GM12891 (cell line): ENCODE data around the gene CFAP20.
"Not testable (repeated sequence)": the region's sequence is repeated elsewhere in the genome, so short reads cannot be mapped to it uniquely, and the experiment has no call there.

Experiments used
- DNase-seq: peaks from one replicate; pipeline ENCODE4 v3.0.0; 2011; ENCODE audit warnings: low spot score; ENCODE audit not compliant: insufficient read length
- FAIRE-seq: peaks from 2 replicates; lab custom pipeline; 2011; peaks lifted over from hg19 to GRCh38; lab: Jason Lieb, UNC
- PAX5 ChIP-seq: IDR thresholded peaks from 2 replicates; pipeline ENCODE4 v1.6.1; 2011; ENCODE audit warnings: low read length, moderate library complexity, mild to moderate bottlenecking; ENCODE audit not compliant: insufficient read depth, severe bottlenecking
- POLR2A ChIP-seq: IDR thresholded peaks from 2 replicates; pipeline ENCODE4 v1.6.1; 2011; ENCODE audit warnings: low read depth, low read length, control low read depth
- POLR2AphosphoS5 ChIP-seq: IDR thresholded peaks from 2 replicates; pipeline ENCODE4 v1.6.1; 2011; ENCODE audit warnings: low read depth, low read length, control low read depth
- POU2F2 ChIP-seq: IDR thresholded peaks from 2 replicates; pipeline ENCODE4 v1.6.1; 2011; ENCODE audit warnings: low read depth, mild to moderate bottlenecking, control low read depth, low read length, moderate library complexity
- SPI1 ChIP-seq: IDR thresholded peaks from 2 replicates; pipeline ENCODE4 v1.6.1; 2011; ENCODE audit warnings: low read depth, low read length, control low read depth
- TAF1 ChIP-seq: IDR thresholded peaks from 2 replicates; pipeline ENCODE4 v1.6.1; 2011; ENCODE audit warnings: low read depth, low read length, control low read depth

Gene CFAP20

GRCh38 chr16:58099956-58100300 lies 29.3 kb downstream of the CFAP20 start:
- TF ChIP-seq SPI1 (no peak), POLR2A (no peak), TAF1 (no peak), POU2F2 (no peak), PAX5 (no peak), POLR2AphosphoS5 (no peak)
- FAIRE-seq, result no peak

GRCh38 chr16:58099097-58099955 lies 29.9 kb downstream of the CFAP20 start:
- no peak for FAIRE-seq
- TF ChIP-seq PAX5 (no peak), POLR2A (no peak)
- no peak for DNase-seq

More at GRCh38 chr16:58099956-58100300, 29.3 kb downstream of the CFAP20 start:
- no peak for DNase-seq

GRCh38 chr16:58098207-58099096 lies 30.7 kb downstream of the CFAP20 start:
- DNase-seq (no peak), FAIRE-seq (no peak)
- no peak for TF ChIP-seq PAX5
- no peak for TF ChIP-seq POLR2AphosphoS5
- no peak for TF ChIP-seq POLR2A
- no peak for TF ChIP-seq SPI1
- no peak for TF ChIP-seq TAF1
- TF ChIP-seq POU2F2, result no peak

GRCh38 chr16:58096249-58096648 lies 32.9 kb downstream of the CFAP20 start:
- FAIRE-seq, result no peak
- DNase-seq, result no peak
- TF ChIP-seq POLR2A (no peak), POU2F2 (no peak), PAX5 (no peak), SPI1 (no peak), TAF1 (no peak), POLR2AphosphoS5 (no peak)

GRCh38 chr16:58095575-58095960 lies 33.6 kb downstream of the CFAP20 start:
- not testable (repeated sequence) for DNase-seq, FAIRE-seq

GRCh38 chr16:58094791-58095574 lies 34.2 kb downstream of the CFAP20 start:
- no peak for TF ChIP-seq TAF1
- TF ChIP-seq POU2F2, result no peak
- no peak for TF ChIP-seq PAX5
- TF ChIP-seq POLR2A, result no peak
- TF ChIP-seq POLR2AphosphoS5, result no peak
- no peak for TF ChIP-seq SPI1
- FAIRE-seq (peak; percentile 9), DNase-seq (no peak)

- no peak for FAIRE-seq
- TF ChIP-seq PAX5 (no peak), POLR2AphosphoS5 (no peak), TAF1 (no peak), POU2F2 (no peak), SPI1 (no peak), POLR2A (no peak)
Measured at GRCh38 chr16:58094026-58094425, 35.2 kb downstream of the CFAP20 start.

GRCh38 chr16:58090396-58090795 lies 38.8 kb downstream of the CFAP20 start:
- not testable (repeated sequence) for FAIRE-seq, DNase-seq

More at GRCh38 chr16:58094026-58094425, 35.2 kb downstream of the CFAP20 start:
- no peak for DNase-seq

- no peak for TF ChIP-seq POU2F2
- TF ChIP-seq POLR2AphosphoS5, result no peak
- TF ChIP-seq SPI1, result no peak
- no peak for TF ChIP-seq PAX5
- no peak for TF ChIP-seq POLR2A
- no peak for TF ChIP-seq TAF1
- DNase-seq, result no peak
- FAIRE-seq, result no peak
Measured at GRCh38 chr16:58088091-58088490, 41.1 kb downstream of the CFAP20 start.

- TF ChIP-seq POLR2A (no peak), POU2F2 (0 out of 2 replicates have a peak, but pooled peaks have one; percentile 6)
- FAIRE-seq, result peak; percentile 60
- no peak for DNase-seq
Measured at GRCh38 chr16:58087209-58087913, 41.8 kb downstream of the CFAP20 start.
